A549 (cell line): ENCODE data around the gene MFSD2A. TPM values are rescaled to one million over a fixed set of nuclear protein-coding genes. Genes with fewer than 3 reads are reported as not detected.

Experiments
- ATAC-seq, 2 experiments: fragments of 200-7000 bp in 1 of 2; fragments of >200 bp in 1 of 2; cut with Nextera tagmentation in 1 of 2; cut with Tn5 transposase in 1 of 2; 3 replicates each; pipeline versions ENCODE4 v1.8.0 to v1.9.1; 2018 to 2020; ENCODE audit warnings: mild to moderate bottlenecking in 1 of 2, moderate library complexity in 1 of 2
- CTCF ChIA-PET: fragments of 300-600 bp; sonication (Branson Sonifier 250); formaldehyde crosslinking; extraction: SDS; loops from one replicate; lab custom pipeline; 2021; ENCODE audit warnings: antibody characterized with exemption, inconsistent platforms; lab: Yijun Ruan, JAX
- POLR2A ChIA-PET: fragments of 350-600 bp; formaldehyde crosslinking; extraction: SDS; loops from one replicate; lab custom pipeline; 2021; ENCODE audit warnings: antibody characterized with exemption, inconsistent platforms; lab: Yijun Ruan, JAX
- DNase-seq, 2 experiments: peaks; one replicate each; pipeline versions ENCODE4 v3.0.0 to v3.0.0-alpha.2; 2011 to 2016; ENCODE audit warnings: low read depth in 1 of 2, low spot score in 1 of 2
- FAIRE-seq: peaks from 2 replicates; lab custom pipeline; 2011; peaks lifted over from hg19 to GRCh38; lab: Jason Lieb, UNC
- H3K27ac ChIP-seq, 2 experiments: fragments of >200 bp; sonication (Bioruptor Twin); formaldehyde crosslinking; 3 replicates each; pipeline ENCODE4 v1.5.1; 2016 to 2017
- H3K4me1 ChIP-seq: fragments of >200 bp; sonication (Bioruptor Twin); formaldehyde crosslinking; 3 replicates; pipeline ENCODE4 v1.6.1; 2016
- H3K4me2 ChIP-seq: fragments of >200 bp; sonication (Bioruptor Twin); formaldehyde crosslinking; 3 replicates; pipeline ENCODE4 v1.6.1; 2016
- H3K4me3 ChIP-seq: fragments of >200 bp; sonication (Bioruptor Twin); formaldehyde crosslinking; 3 replicates; pipeline ENCODE4 v1.5.1; 2016
- H3K9me3 ChIP-seq: fragments of >200 bp; sonication (Bioruptor Twin); formaldehyde crosslinking; 3 replicates; pipeline ENCODE4 v1.6.1; 2016
- CEBPB ChIP-seq, 2 experiments: fragments of >200 bp in 1 of 2; sonication (Bioruptor Twin) in 1 of 2; formaldehyde crosslinking in 1 of 2; IDR thresholded peaks; 2 replicates each; pipeline ENCODE4 v1.6.1; 2012 to 2016
- CHD2 ChIP-seq: fragments of 150-350 bp; IDR thresholded peaks from 2 replicates; pipeline ENCODE4 v1.6.1; 2014; ENCODE audit warnings: low read length; ENCODE audit not compliant: partially characterized antibody
- CHD4 ChIP-seq: fragments of 200-600 bp; sonication (generic); IDR thresholded peaks from 2 replicates; pipeline ENCODE4 v1.6.1; 2016; ENCODE audit warnings: antibody characterized with exemption, mild to moderate bottlenecking, borderline replicate concordance
- E2F6 ChIP-seq: IDR thresholded peaks from 2 replicates; pipeline ENCODE4 v1.6.1; 2012; ENCODE audit warnings: low read depth, borderline replicate concordance
- EP300 ChIP-seq, 2 experiments: fragments of >200 bp; sonication (Bioruptor Twin); formaldehyde crosslinking; IDR thresholded peaks; 2 replicates in 1 of 2; 3 replicates in 1 of 2; pipeline ENCODE4 v1.6.1; 2016 to 2017
- FOSL2 ChIP-seq, 2 experiments: fragments of 450-650 bp in 1 of 2; fragments of >200 bp in 1 of 2; sonication (Bioruptor Twin) in 1 of 2; formaldehyde crosslinking; IDR thresholded peaks; 2 replicates each; pipeline versions ENCODE4 v1.5.0 to v1.6.1; 2016 to 2020; ENCODE audit warnings: mild to moderate bottlenecking in 1 of 2, moderate library complexity in 1 of 2
- FOXS1 ChIP-seq: fragments of 250-450 bp; sonication (Bioruptor Pico); IDR thresholded peaks from 2 replicates; pipeline ENCODE4 v1.5.0; 2020; ENCODE audit warnings: mild to moderate bottlenecking, moderate library complexity
- GATA3 ChIP-seq: IDR thresholded peaks from 2 replicates; pipeline ENCODE4 v1.6.1; 2012; ENCODE audit warnings: borderline replicate concordance
- HOXB5 ChIP-seq: fragments of 250-450 bp; sonication (Bioruptor Pico); IDR thresholded peaks from 2 replicates; pipeline ENCODE4 v1.5.0; 2020; ENCODE audit warnings: mild to moderate bottlenecking, moderate library complexity
- MAFK ChIP-seq: fragments of 450-650 bp; IDR thresholded peaks from 2 replicates; pipeline ENCODE4 v1.6.1; 2014; ENCODE audit not compliant: partially characterized antibody
- MAZ ChIP-seq: fragments of 150-350 bp; IDR thresholded peaks from 2 replicates; pipeline ENCODE4 v1.6.1; 2014; ENCODE audit warnings: antibody characterized with exemption, low read depth, low read length, borderline replicate concordance
- NFE2L2 ChIP-seq: fragments of 150-350 bp; conservative IDR thresholded peaks from 2 replicates; pipeline ENCODE4 v1.6.1; 2014; ENCODE audit warnings: low read length
- NPAS2 ChIP-seq: fragments of 250-450 bp; sonication (Bioruptor Pico); IDR thresholded peaks from 2 replicates; pipeline ENCODE4 v1.8.0; 2022; ENCODE audit warnings: mild to moderate bottlenecking, moderate library complexity, borderline replicate concordance
- POLR2A ChIP-seq: IDR thresholded peaks from 2 replicates; pipeline ENCODE4 v1.6.1; 2012; ENCODE audit warnings: mild to moderate bottlenecking, low read length
- POLR2AphosphoS2 ChIP-seq: conservative IDR thresholded peaks from 2 replicates; pipeline ENCODE4 v1.6.1; 2012; ENCODE audit warnings: low read length, improper control_type of control experiment, inconsistent platforms
- RAD21 ChIP-seq, 2 experiments: fragments of >200 bp in 1 of 2; sonication (Bioruptor Twin) in 1 of 2; formaldehyde crosslinking in 1 of 2; IDR thresholded peaks in 1 of 2; conservative IDR thresholded peaks in 1 of 2; 2 replicates in 1 of 2; 3 replicates in 1 of 2; pipeline ENCODE4 v1.6.1; 2012 to 2018; ENCODE audit warnings: inconsistent platforms in 1 of 2
- RARB ChIP-seq: fragments of 250-450 bp; sonication (Bioruptor Pico); IDR thresholded peaks from 2 replicates; pipeline ENCODE4 v1.8.0; 2021; ENCODE audit warnings: mild to moderate bottlenecking, moderate library complexity
- REST ChIP-seq: fragments of 200-600 bp; sonication (generic); IDR thresholded peaks from 2 replicates; pipeline ENCODE4 v1.6.1; 2016; ENCODE audit warnings: antibody characterized with exemption, mild to moderate bottlenecking, moderate library complexity
- TFCP2L1 ChIP-seq: fragments of 250-450 bp; sonication (Bioruptor Pico); IDR thresholded peaks from 2 replicates; pipeline ENCODE4 v1.5.0; 2021; ENCODE audit warnings: mild to moderate bottlenecking
- TP53 ChIP-seq: fragments of 250-450 bp; sonication (Bioruptor Pico); IDR thresholded peaks from 2 replicates; pipeline ENCODE4 v1.5.0; 2021; ENCODE audit warnings: mild to moderate bottlenecking, moderate library complexity
- ZFP36 ChIP-seq: fragments of 450-650 bp; IDR thresholded peaks from 2 replicates; pipeline ENCODE4 v1.6.1; 2014; ENCODE audit warnings: borderline replicate concordance; ENCODE audit not compliant: partially characterized antibody
- ZSCAN20 ChIP-seq: fragments of 250-450 bp; sonication (Bioruptor Pico); IDR thresholded peaks from 2 replicates; pipeline ENCODE4 v1.8.0; 2022; ENCODE audit warnings: mild to moderate bottlenecking, moderate library complexity
- WGBS: methylation state at CpG from one replicate; pipeline ENCODE4 v1.1.6; 2017; ENCODE audit errors: missing lambda C conversion rate; 5-methylcytosine and 5-hydroxymethylcytosine counted together
- polyA plus RNA-seq, 4 experiments: library from polyadenylated mRNA; depleted of rRNA in 3 of 4; stranded (reverse); fragments of >200 nt; fragmentation: RNase III in 1 of 4; extraction: RNeasy Plus Mini Kit Qiagen cat#74134 plus additional on column Dnase treatment in 1 of 4; gene quantifications; 2 replicates in 3 of 4; 3 replicates in 1 of 4; pipeline ENCODE4 v1.2.3, GENCODE V29; 2011 to 2017
- TF ChIP-seq, protein P1 (sequence below): fragments of >200 bp; sonication (Bioruptor Twin); formaldehyde crosslinking; IDR thresholded peaks from 3 replicates; pipeline ENCODE4 v1.6.1; 2016

MFSD2A gene
- polyA plus RNA-seq, 2 of the 4 experiments (the other 2 are of a cell fraction), result 3.0 to 3.1 TPM

DNA sequence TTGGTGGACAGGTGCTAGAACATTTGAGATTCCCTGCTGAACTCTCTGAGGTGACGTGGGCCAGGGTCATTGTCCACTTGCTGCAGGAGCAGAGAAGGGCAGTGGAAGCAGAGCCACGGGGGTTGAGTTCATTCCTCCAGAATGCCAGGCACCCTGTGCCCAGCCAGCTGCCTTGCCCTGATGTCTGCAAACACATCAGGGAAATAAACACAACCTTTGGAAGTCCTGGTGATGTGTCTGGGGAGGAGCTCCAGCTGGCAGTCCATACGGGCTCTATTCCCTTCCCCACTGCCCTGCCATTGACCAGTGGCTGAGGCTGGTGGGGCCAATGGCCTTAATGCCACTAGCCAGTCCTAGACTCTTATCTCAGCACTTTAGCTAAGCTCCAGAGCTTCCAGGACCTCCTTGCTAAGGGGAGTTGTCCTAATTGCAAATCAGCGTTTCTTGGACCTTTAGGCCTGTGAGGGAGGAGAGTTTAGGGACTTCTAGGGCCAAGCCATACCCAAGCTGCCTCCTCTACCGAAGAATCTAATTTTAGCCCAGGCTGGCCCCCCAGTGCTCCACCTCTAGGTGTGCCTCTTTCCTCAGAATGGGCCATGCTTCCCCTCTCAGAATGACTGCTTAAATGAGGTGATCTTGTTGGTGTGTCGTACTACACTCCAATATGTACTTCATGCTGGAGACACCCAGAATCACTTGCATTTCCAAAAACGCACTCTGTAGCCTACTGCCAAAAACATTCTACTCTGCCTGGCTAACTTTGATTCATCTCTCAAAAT, 25.9 kb upstream of the MFSD2A start:
- H3K4me2 ChIP-seq, result no peak overlapping the region
- H3K4me3 ChIP-seq, result no peak overlapping the region
- ChIA-PET CTCF (interaction anchor here (0.7 to 1.9 kb wide), 5 partner anchors 9 to 85 kb away, joined by 3 to 6 read pairs (median 5); no protein-coding TSS in a partner anchor), POLR2A (no interaction called here)
- ATAC-seq, result no peak
- no peak overlapping the region for H3K27ac ChIP-seq
- no peaks in the 10 kb centered on the region for H3K9me3 ChIP-seq
- DNase-seq, result no peak
- peaks cover 10% of the 10 kb centered on the region for H3K4me1 ChIP-seq
- TF ChIP-seq FOXS1 (no peak), MAZ (no peak), REST (no peak), MAFK (no peak), POLR2A (no peak), ZSCAN20 (CRISPR knock-in tag) (no peak), CHD4 (no peak), RARB (CRISPR knock-in tag) (no peak), GATA3 (no peak), CHD2 (no peak), TP53 (CRISPR knock-in tag) (no peak), TFCP2L1 (CRISPR knock-in tag) (no peak), E2F6 (no peak), NPAS2 (CRISPR knock-in tag) (no peak), CEBPB (IDR thresholded peaks at IDR 0.05) (no peak), NFE2L2 (no peak)
- TF ChIP-seq, protein P1, sequence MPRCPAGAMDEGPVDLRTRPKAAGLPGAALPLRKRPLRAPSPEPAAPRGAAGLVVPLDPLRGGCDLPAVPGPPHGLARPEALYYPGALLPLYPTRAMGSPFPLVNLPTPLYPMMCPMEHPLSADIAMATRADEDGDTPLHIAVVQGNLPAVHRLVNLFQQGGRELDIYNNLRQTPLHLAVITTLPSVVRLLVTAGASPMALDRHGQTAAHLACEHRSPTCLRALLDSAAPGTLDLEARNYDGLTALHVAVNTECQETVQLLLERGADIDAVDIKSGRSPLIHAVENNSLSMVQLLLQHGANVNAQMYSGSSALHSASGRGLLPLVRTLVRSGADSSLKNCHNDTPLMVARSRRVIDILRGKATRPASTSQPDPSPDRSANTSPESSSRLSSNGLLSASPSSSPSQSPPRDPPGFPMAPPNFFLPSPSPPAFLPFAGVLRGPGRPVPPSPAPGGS, result no peak
- FAIRE-seq, result no peak
- 44% methylated on average over 6 of the region's 7 CpGs for WGBS

- ChIA-PET CTCF (interaction anchor here (0.9 to 4.6 kb wide), 8 partner anchors 8 to 98 kb away, joined by 3 to 32 read pairs (median 4); partner anchors contain the start of gene MYCL), POLR2A (interaction anchor here (0.7 to 1.9 kb wide), 4 partner anchors 21 to 106 kb away, joined by 3 to 8 read pairs (median 5); partner anchors contain the start of gene CAP1)
- DNase-seq (peak; percentile 48 to 83), ATAC-seq (peak; percentile 96 to 97), FAIRE-seq (no peak)
- peaks cover 5% of the 10 kb centered on the region; the same call in 1 of the 3 replicates for H3K9me3 ChIP-seq
- peak overlapping the region; percentile 76 to 88 for H3K27ac ChIP-seq
- peaks cover 20% of the 10 kb centered on the region for H3K4me1 ChIP-seq
- no peak overlapping the region for H3K4me3 ChIP-seq
- WGBS, result 23% methylated on average over 12 of the region's 12 CpGs
- peak overlapping the region; percentile 60 for H3K4me2 ChIP-seq
- no peak for TF ChIP-seq POLR2AphosphoS2
- TF ChIP-seq RAD21 (conservative IDR thresholded peaks at IDR 0.05 in 1 of 2, IDR thresholded peaks at IDR 0.05 in 1 of 2), result no peak
- peak; percentile 95 to 100 for TF ChIP-seq CEBPB (IDR thresholded peaks at IDR 0.05)
- no peak for TF ChIP-seq REST
- no peak for TF ChIP-seq HOXB5
- peak; percentile 47; the same call in 1 of the 2 replicates for TF ChIP-seq FOSL2 (IDR thresholded peaks at IDR 0.05)
- TF ChIP-seq FOSL2 (CRISPR knock-in tag; IDR thresholded peaks at IDR 0.05), result peak; percentile 73
- TF ChIP-seq EP300 (IDR thresholded peaks at IDR 0.05), result peak; percentile 52 to 64; a peak in 3 of 5 replicates
- no peak for TF ChIP-seq ZFP36
- no peak for TF ChIP-seq FOXS1
- TF ChIP-seq NFE2L2, result no peak
These were observed 20.7 kb upstream of the MFSD2A start for GRCh38 chr1:39933956-39934941.
